HCT116 (cell line): ENCODE data around the gene TSPO. TPM values are rescaled to one million over a fixed set of nuclear protein-coding genes. Genes with fewer than 3 reads are reported as not detected.

Source experiments
- ATAC-seq: fragments of 200-7000 bp; cut with Tn5 transposase; 2 replicates; pipeline ENCODE4 v1.9.1; 2020; ENCODE audit warnings: mild to moderate bottlenecking, moderate library complexity
- BruUV-seq: library from RNA; stranded (reverse); fragments of 400-500 nt; replicated peaks from 2 replicates; lab custom pipeline; 2021; lab: Mats Ljungman, UMichigan
- CTCF ChIA-PET: fragments of 300-600 bp; sonication (Branson Sonifier 250); formaldehyde crosslinking; loops from one replicate; lab custom pipeline; 2021; ENCODE audit warnings: antibody characterized with exemption; lab: Charles Lee
- POLR2A ChIA-PET: fragments of 300-600, 350-600 bp; sonication (Branson Sonifier 250); formaldehyde crosslinking; loops from one replicate; lab custom pipeline; 2021; ENCODE audit warnings: antibody characterized with exemption; lab: Charles Lee
- RAD21 ChIA-PET, 2 experiments: fragments of 300-600 bp; sonication (Branson Sonifier 250); formaldehyde crosslinking; loops; one replicate each; lab custom pipeline; 2023; ENCODE audit warnings: low total read pairs in 2 of 2; ENCODE audit not compliant: uncharacterized antibody in 2 of 2, unreplicated experiment in 2 of 2, low non-redundant PET in 1 of 2; lab: Charles Lee
- DNase-seq: peaks from one replicate; pipeline ENCODE4 v3.0.0-alpha.2; 2010; ENCODE audit warnings: low read depth, low spot score
- H2AFZ ChIP-seq: fragments of 200-600 bp; shearing (Covaris generic), sonication (generic); 2 replicates; pipeline ENCODE4 v1.6.1; 2017; ENCODE audit warnings: low read depth, mixed run types, mixed read lengths, antibody characterized with exemption, low read length; ENCODE audit not compliant: poor library complexity, severe bottlenecking
- H3K27ac ChIP-seq: 2 replicates; pipeline ENCODE4 v1.5.1; 2012; ENCODE audit warnings: low read depth, low read length
- H3K27me3 ChIP-seq: fragments of 200-600 bp; sonication (generic); 2 replicates; pipeline ENCODE4 v1.6.1; 2016; ENCODE audit warnings: mixed run types, low read length, mixed read lengths; ENCODE audit not compliant: insufficient read depth
- H3K36me3 ChIP-seq, 2 experiments: fragments of 200-500 bp in 1 of 2; fragments of 200-600 bp in 1 of 2; sonication (Bioruptor generic) in 1 of 2; sonication (generic) in 1 of 2; 2 replicates each; pipeline versions ENCODE4 v1.5.1 to v1.6.1; 2014 to 2016; ENCODE audit warnings: low read length in 2 of 2, inconsistent platforms in 1 of 2, mixed read lengths in 1 of 2, mixed run types in 1 of 2; ENCODE audit not compliant: insufficient read depth in 2 of 2, control insufficient read depth in 1 of 2
- H3K4me1 ChIP-seq, 2 experiments: fragments of 200-600 bp in 1 of 2; sonication (generic) in 1 of 2; 2 replicates each; pipeline versions ENCODE4 v1.5.1 to v1.6.1; 2012 to 2017; ENCODE audit warnings: low read length in 2 of 2, inconsistent platforms in 1 of 2, mild to moderate bottlenecking in 1 of 2, mixed read lengths in 1 of 2, mixed run types in 1 of 2, moderate library complexity in 1 of 2; ENCODE audit not compliant: insufficient read depth in 2 of 2, control insufficient read depth in 1 of 2
- H3K4me2 ChIP-seq: fragments of 200-600 bp; sonication (generic); 2 replicates; pipeline ENCODE4 v1.6.1; 2017; ENCODE audit warnings: mixed run types, low read length, mixed read lengths
- H3K4me3 ChIP-seq, 2 experiments: fragments of 200-600 bp in 1 of 2; sonication (generic) in 1 of 2; replicated peaks in 1 of 2; 2 replicates each; pipeline ENCODE4 v1.5.1; 2011 to 2016; ENCODE audit warnings: low read length in 2 of 2, control low read depth in 1 of 2, low read depth in 1 of 2, mild to moderate bottlenecking in 1 of 2, mixed read lengths in 1 of 2, mixed run types in 1 of 2
- H3K79me2 ChIP-seq: fragments of 200-600 bp; sonication (generic); 2 replicates; pipeline ENCODE4 v1.6.1; 2017; ENCODE audit warnings: mild to moderate bottlenecking, mixed run types, low read length, moderate library complexity, mixed read lengths; ENCODE audit not compliant: insufficient read depth
- H3K9ac ChIP-seq: fragments of 200-600 bp; sonication (generic); 2 replicates; pipeline ENCODE4 v1.6.1; 2016; ENCODE audit warnings: low read length, mixed read lengths
- H3K9me2 ChIP-seq: fragments of 200-600 bp; sonication (generic), shearing (Covaris generic); 2 replicates; pipeline ENCODE4 v1.6.1; 2017; ENCODE audit warnings: mixed run types, mild to moderate bottlenecking, moderate library complexity; ENCODE audit not compliant: insufficient read depth
- H3K9me3 ChIP-seq, 2 experiments: fragments of 200-500 bp in 1 of 2; fragments of 200-600 bp in 1 of 2; sonication (Bioruptor generic) in 1 of 2; sonication (generic) in 1 of 2; 2 replicates each; pipeline ENCODE4 v1.6.1; 2014 to 2017; ENCODE audit warnings: low read length in 2 of 2, mixed read lengths in 2 of 2, inconsistent platforms in 1 of 2, low read depth in 1 of 2, mild to moderate bottlenecking in 1 of 2, mixed run types in 1 of 2, moderate library complexity in 1 of 2; ENCODE audit not compliant: control insufficient read depth in 1 of 2, insufficient read depth in 1 of 2
- H4K20me1 ChIP-seq: fragments of 200-600 bp; sonication (generic), shearing (Covaris generic); 2 replicates; pipeline ENCODE4 v1.6.1; 2017; ENCODE audit warnings: mixed run types, mild to moderate bottlenecking, moderate library complexity; ENCODE audit not compliant: insufficient read depth
- CBX3 ChIP-seq: IDR thresholded peaks from 2 replicates; pipeline ENCODE4 v1.6.1; 2012; ENCODE audit warnings: low read depth
- ELF1 ChIP-seq: IDR thresholded peaks from 2 replicates; pipeline ENCODE4 v1.6.1; 2012; ENCODE audit warnings: low read depth, borderline replicate concordance
- FOSL1 ChIP-seq: IDR thresholded peaks from 2 replicates; pipeline ENCODE4 v1.6.1; 2012; ENCODE audit warnings: low read depth
- POLR2AphosphoS5 ChIP-seq: IDR thresholded peaks from 2 replicates; pipeline ENCODE4 v1.6.1; 2011; ENCODE audit warnings: mild to moderate bottlenecking, low read depth, low read length, moderate library complexity
- RAD21 ChIP-seq: IDR thresholded peaks from 2 replicates; pipeline ENCODE4 v1.6.1; 2012; ENCODE audit warnings: low read depth, mild to moderate bottlenecking
- SP1 ChIP-seq: IDR thresholded peaks from 2 replicates; pipeline ENCODE4 v1.6.1; 2012; ENCODE audit warnings: low read depth
- YY1 ChIP-seq: IDR thresholded peaks from 2 replicates; pipeline ENCODE4 v1.6.1; 2011; ENCODE audit warnings: low read length, low read depth, moderate library complexity, mild to moderate bottlenecking; ENCODE audit not compliant: insufficient replicate concordance; ENCODE audit errors: extremely low read depth
- ZBTB33 ChIP-seq: IDR thresholded peaks from 2 replicates; pipeline ENCODE4 v1.6.1; 2011; ENCODE audit warnings: mild to moderate bottlenecking, low read length, moderate library complexity; ENCODE audit not compliant: insufficient replicate concordance; ENCODE audit errors: extremely low read depth
- intact Hi-C: fragments of 100-400 bp; cut with micrococcal nuclease; formaldehyde crosslinking; loops from 2 replicates; pipeline ENCODE4 v1.10.0; 2022
- total RNA-seq: library from RNA; stranded (reverse); gene quantifications from one replicate; pipeline ENCODE4 v1.2.1, GENCODE V29; 2021; ENCODE audit not compliant: unreplicated experiment
- TF ChIP-seq, protein P1 (sequence below), 3 experiments: fragments of 200-600 bp in 1 of 3; sonication (generic) in 1 of 3; IDR thresholded peaks in 2 of 3; conservative IDR thresholded peaks in 1 of 3; 2 replicates each; pipeline ENCODE4 v1.5.1; 2012 to 2017; ENCODE audit warnings: low read depth in 2 of 3, low read length in 2 of 3, antibody characterized with exemption in 1 of 3, borderline replicate concordance in 1 of 3, control low read depth in 1 of 3, mild to moderate bottlenecking in 1 of 3, mixed read lengths in 1 of 3, mixed run types in 1 of 3, moderate library complexity in 1 of 3; ENCODE audit not compliant: insufficient read depth in 1 of 3

The TSPO gene
- total RNA-seq, 1 experiment from 2014 or later, result 192 TPM

- H3K9ac ChIP-seq, result no peak overlapping the region
- no peaks in the 10 kb centered on the region for H3K9me2 ChIP-seq
- RAD21 ChIA-PET, result interaction anchor here in 1 of 2 experiments (0.7 kb wide), 1 partner anchor 30 kb away, joined by 4 read pairs; no protein-coding TSS in a partner anchor
- no peak overlapping the region for H3K4me3 ChIP-seq
- no peak overlapping the region for H3K27ac ChIP-seq
- ATAC-seq, result no peak
- CTCF ChIA-PET, result interaction anchor here (1.7 kb wide), 1 partner anchor 9 kb away, joined by 10 read pairs; no protein-coding TSS in a partner anchor
- H3K4me1 ChIP-seq, result no peaks in the 10 kb centered on the region
- no peak overlapping the region for H2AFZ ChIP-seq
- no peaks in the 10 kb centered on the region for H3K27me3 ChIP-seq
- no peak overlapping the region for H3K4me2 ChIP-seq
- H3K9me3 ChIP-seq, result no peaks in the 10 kb centered on the region; a peak in 1 of 4 replicates
- H4K20me1 ChIP-seq, result no peaks in the 10 kb centered on the region
- POLR2A ChIA-PET, result no interaction called here
- no TSS peak for BruUV-seq
- peaks cover 53% of the 10 kb centered on the region for H3K79me2 ChIP-seq
- H3K36me3 ChIP-seq, result peaks cover 53 to 61% of the 10 kb centered on the region in 2 experiments
- no peak for TF ChIP-seq SP1
- intact Hi-C loops, result no loop called here
- no peak for DNase-seq
These were observed 15.8 kb upstream of the TSPO start for GRCh38 chr22:43135565-43135964.

DNA sequence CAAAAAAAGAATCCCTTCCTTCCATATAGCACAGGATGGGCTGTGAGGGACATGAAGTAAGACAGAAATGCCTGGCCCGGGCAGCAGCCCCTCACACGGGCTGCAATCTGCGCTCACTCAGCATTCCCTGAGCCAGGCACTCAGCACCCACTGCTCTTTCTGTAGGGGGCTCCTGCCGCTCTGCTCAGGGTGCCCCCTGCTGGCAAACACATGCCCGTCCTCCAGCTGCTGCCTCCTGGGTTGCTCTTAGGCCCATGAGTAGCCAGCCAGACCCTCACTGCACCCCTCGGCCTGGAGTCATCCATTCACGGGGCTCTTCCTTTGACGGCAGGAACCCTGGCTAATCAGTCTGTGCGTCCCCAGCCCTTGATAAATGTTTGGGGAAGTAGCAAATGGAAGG is 15.1 kb upstream of the TSPO start:
- no peak overlapping the region for H3K27ac ChIP-seq
- ATAC-seq (peak; percentile 86), DNase-seq (no peak)
- no peaks in the 10 kb centered on the region for H3K4me1 ChIP-seq
- H3K9me3 ChIP-seq, result no peaks in the 10 kb centered on the region; a peak in 1 of 4 replicates
- no peaks in the 10 kb centered on the region for H4K20me1 ChIP-seq
- no peak overlapping the region for H3K9ac ChIP-seq
- no peak for TF ChIP-seq ELF1
- TF ChIP-seq, protein P1, sequence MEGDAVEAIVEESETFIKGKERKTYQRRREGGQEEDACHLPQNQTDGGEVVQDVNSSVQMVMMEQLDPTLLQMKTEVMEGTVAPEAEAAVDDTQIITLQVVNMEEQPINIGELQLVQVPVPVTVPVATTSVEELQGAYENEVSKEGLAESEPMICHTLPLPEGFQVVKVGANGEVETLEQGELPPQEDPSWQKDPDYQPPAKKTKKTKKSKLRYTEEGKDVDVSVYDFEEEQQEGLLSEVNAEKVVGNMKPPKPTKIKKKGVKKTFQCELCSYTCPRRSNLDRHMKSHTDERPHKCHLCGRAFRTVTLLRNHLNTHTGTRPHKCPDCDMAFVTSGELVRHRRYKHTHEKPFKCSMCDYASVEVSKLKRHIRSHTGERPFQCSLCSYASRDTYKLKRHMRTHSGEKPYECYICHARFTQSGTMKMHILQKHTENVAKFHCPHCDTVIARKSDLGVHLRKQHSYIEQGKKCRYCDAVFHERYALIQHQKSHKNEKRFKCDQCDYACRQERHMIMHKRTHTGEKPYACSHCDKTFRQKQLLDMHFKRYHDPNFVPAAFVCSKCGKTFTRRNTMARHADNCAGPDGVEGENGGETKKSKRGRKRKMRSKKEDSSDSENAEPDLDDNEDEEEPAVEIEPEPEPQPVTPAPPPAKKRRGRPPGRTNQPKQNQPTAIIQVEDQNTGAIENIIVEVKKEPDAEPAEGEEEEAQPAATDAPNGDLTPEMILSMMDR (IDR thresholded peaks at IDR 0.05 in 2 of 3, conservative IDR thresholded peaks at IDR 0.05 in 1 of 3; ENCODE audit: borderline replicate concordance in 1 of 3, insufficient read depth in 1 of 3, low read depth in 2 of 3, low read length in 2 of 3), result peak; percentile 64 to 86 (median 71); a peak in 5 of 6 replicates
- no peak for TF ChIP-seq YY1
- peak; percentile 60 for TF ChIP-seq RAD21
- no peak for TF ChIP-seq POLR2AphosphoS5
- TF ChIP-seq ZBTB33, result no peak
- no peak for TF ChIP-seq CBX3
- TF ChIP-seq FOSL1, result no peak
- TF ChIP-seq, all 23 proteins: peak for 2
- intact Hi-C loops, result no loop called here
- no peak overlapping the region for H3K4me2 ChIP-seq
- H3K27me3 ChIP-seq, result no peaks in the 10 kb centered on the region
- BruUV-seq, result no TSS peak
- ChIA-PET RAD21 (interaction anchor here in 1 of 2 experiments (0.5 kb wide), 1 partner anchor 10 kb away, joined by 4 read pairs; no protein-coding TSS in a partner anchor), CTCF (interaction anchor here (1.0 to 1.7 kb wide), 2 partner anchors 9 to 15 kb away, joined by 3 to 10 read pairs; partner anchors contain the start of gene TSPO), POLR2A (interaction anchor here (0.7 kb wide), 1 partner anchor 9 kb away, joined by 3 read pairs; no protein-coding TSS in a partner anchor)
- peaks cover 56 to 68% of the 10 kb centered on the region in 2 experiments for H3K36me3 ChIP-seq
- no peaks in the 10 kb centered on the region for H3K9me2 ChIP-seq
- peaks cover 57% of the 10 kb centered on the region for H3K79me2 ChIP-seq
- no peak overlapping the region for H2AFZ ChIP-seq
- no peak overlapping the region for H3K4me3 ChIP-seq
